ENCODE data around the gene ADARB2. TPM values are rescaled to one million over a fixed set of nuclear protein-coding genes. Genes with fewer than 3 reads are reported as not detected.

Gene ADARB2
- total and polyA plus RNA-seq, 3 donors from 2014 or later: 8.5 to 13.0 (median 10.4) TPM

DNA sequence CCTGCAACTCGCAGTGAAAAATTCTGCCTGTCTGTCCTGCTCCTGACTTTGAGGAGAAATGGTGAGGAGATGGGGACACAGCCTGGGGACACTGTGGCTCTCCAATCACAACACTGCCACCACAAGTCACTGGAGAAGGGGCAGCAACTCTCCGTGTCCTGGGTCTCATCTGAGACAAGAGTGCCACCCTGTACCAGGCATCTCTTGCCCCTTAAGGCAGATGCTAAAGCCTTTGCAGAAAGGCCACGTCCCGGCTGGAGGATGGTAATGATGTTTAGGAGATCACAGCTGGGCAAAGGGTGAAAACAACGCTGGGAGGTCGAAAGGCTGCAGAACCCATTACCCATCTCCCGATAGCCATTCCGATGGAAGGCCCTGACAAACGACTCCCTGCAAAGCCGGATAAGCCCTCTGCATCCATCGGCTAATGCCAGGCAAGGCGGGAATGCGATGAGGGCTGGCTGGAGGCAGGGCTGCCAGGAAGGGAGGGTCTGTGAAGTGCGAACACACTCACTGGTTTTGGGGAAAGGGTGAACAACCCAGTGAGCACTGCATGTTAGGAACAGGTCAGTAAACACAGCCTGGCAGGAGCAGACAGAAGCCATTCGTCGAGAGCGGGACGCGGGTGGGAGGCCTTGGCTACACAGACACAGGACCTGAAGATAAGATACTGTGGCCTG lies 190.8 kb downstream of the ADARB2 start:
- WGBS, 2 donors: 73 to 76% methylated on average over 19 of the region's 19 CpGs
- no peak overlapping the region for H3K27ac ChIP-seq
- intact Hi-C loops (cut with DNase I; ENCODE audit: low total_unique reads): no loop called here

GRCh38 chr10:1545524-1545923 lies 191.8 kb downstream of the ADARB2 start:
- 65 to 70% methylated on average over 6 to 7 of the region's 7 CpGs for WGBS, 2 donors
- DNase-seq: no peak
- Histone ChIP-seq H3K9me3 (no peaks in the 10 kb centered on the region), H3K27me3 (no peaks in the 10 kb centered on the region), H3K36me3 (ENCODE audit: low read depth, missing control alignments) (no peaks in the 10 kb centered on the region), H3K27ac (no peak overlapping the region), H3K4me3 (no peak overlapping the region), H3K4me1 (no peaks in the 10 kb centered on the region)
- intact Hi-C loops (cut with DNase I; ENCODE audit: low total_unique reads): no loop called here
- TF ChIP-seq CTCF (IDR thresholded peaks at IDR 0.05) (no peak), POLR2A (IDR thresholded peaks at IDR 0.05) (no peak)

More for the DNA sequence above, 190.8 kb downstream of the ADARB2 start:
- Histone ChIP-seq H3K27me3 (no peaks in the 10 kb centered on the region), H3K36me3 (ENCODE audit: low read depth, missing control alignments) (no peaks in the 10 kb centered on the region), H3K4me3 (no peak overlapping the region), H3K4me1 (no peaks in the 10 kb centered on the region), H3K9me3 (no peaks in the 10 kb centered on the region)
- DNase-seq: no peak
- TF ChIP-seq POLR2A (IDR thresholded peaks at IDR 0.05): no peak

DNA sequence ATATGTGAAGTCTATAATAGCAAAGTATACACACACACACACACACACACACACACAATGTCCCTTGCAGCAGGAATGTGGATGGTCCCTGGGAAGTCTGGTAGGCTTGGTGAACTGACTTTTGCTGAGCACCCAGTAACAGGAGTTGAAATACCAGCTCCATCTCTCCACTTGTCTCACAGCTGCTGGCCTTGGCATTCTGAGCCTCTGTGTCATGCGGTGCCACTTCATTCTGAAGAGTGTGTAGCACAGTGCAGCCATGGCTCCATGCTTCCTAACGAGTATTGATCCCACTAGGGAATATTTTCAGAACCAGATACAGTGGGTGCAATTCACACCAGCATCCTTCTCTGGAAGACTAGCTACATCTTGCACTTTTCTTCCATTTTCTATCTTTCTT lies 192.4 kb downstream of the ADARB2 start:
- TF ChIP-seq CTCF (IDR thresholded peaks at IDR 0.05): no peak
- no peak for TF ChIP-seq POLR2A (IDR thresholded peaks at IDR 0.05)
- H3K4me1 ChIP-seq: no peaks in the 10 kb centered on the region
- no peak for DNase-seq
- no peaks in the 10 kb centered on the region for H3K27me3 ChIP-seq
- no peaks in the 10 kb centered on the region for H3K36me3 ChIP-seq (ENCODE audit: low read depth, missing control alignments)
- H3K27ac ChIP-seq: no peak overlapping the region
- no peaks in the 10 kb centered on the region for H3K9me3 ChIP-seq
- intact Hi-C loops (cut with DNase I; ENCODE audit: low total_unique reads): no loop called here
- H3K4me3 ChIP-seq: no peak overlapping the region
- WGBS, 2 donors: 67 to 70% methylated on average over 2 of the region's 2 CpGs

DNA sequence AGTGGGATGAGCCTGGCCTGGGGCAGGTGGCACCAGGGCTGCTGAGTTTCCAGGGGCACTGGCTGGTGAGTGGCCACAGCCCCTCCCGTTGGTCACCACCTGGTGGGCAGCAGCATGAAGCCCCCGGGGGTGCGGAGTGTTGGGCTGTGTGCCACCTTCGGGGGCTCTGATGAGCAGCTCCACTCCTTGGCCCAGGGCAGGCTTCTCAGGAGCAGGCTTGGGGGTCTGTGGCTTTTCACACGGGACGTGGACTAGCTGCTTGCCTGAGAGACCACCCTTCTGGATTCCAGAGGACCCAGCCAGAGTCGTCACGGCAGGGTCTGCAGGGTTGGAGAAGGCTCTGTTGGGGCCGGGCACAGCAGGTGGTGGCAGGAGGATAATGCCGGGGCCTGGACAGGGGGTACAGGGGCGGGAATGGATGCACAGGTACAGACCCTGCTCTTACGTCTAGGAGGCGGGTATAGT lies 193.1 kb downstream of the ADARB2 start:
- Histone ChIP-seq H3K4me3 (no peak overlapping the region), H3K9me3 (no peaks in the 10 kb centered on the region), H3K27ac (no peak overlapping the region), H3K27me3 (no peaks in the 10 kb centered on the region), H3K4me1 (no peaks in the 10 kb centered on the region), H3K36me3 (ENCODE audit: low read depth, missing control alignments) (no peaks in the 10 kb centered on the region)
- TF ChIP-seq POLR2A (IDR thresholded peaks at IDR 0.05) (no peak), CTCF (IDR thresholded peaks at IDR 0.05) (no peak)
- intact Hi-C loops (cut with DNase I; ENCODE audit: low total_unique reads): no loop called here
- DNase-seq: no peak
- WGBS, 2 donors: 87 to 94% methylated on average over 10 to 13 of the region's 13 CpGs

DNA sequence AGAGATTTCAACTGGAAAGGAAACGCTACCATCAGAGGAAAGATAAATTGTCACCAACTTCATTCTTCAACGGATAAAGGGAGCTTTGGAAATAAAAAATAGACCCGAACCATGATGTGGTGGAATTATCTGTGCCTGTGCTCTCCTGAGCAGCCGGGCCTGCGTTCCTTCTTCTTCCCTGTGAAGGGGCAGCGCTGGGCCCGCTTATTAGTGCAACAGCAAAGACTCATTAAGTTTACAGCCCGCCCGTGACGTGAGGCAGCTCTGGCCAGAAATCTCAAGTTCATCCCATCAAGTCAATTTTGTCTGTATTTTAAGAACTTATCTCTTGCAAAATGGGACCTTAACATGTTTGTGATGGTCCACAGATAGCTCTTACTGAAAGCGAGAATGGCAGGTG lies 193.7 kb downstream of the ADARB2 start:
- 77 to 86% methylated on average over 11 of the region's 11 CpGs for WGBS, 2 donors
- TF ChIP-seq POLR2A (IDR thresholded peaks at IDR 0.05) (no peak), CTCF (IDR thresholded peaks at IDR 0.05) (no peak)
- intact Hi-C loops (cut with DNase I; ENCODE audit: low total_unique reads): no loop called here

More for the DNA sequence above, 193.7 kb downstream of the ADARB2 start:
- H3K27ac ChIP-seq: no peak overlapping the region
- no peak overlapping the region for H3K4me3 ChIP-seq
- H3K9me3 ChIP-seq: no peaks in the 10 kb centered on the region
- no peaks in the 10 kb centered on the region for H3K36me3 ChIP-seq (ENCODE audit: low read depth, missing control alignments)
- no peak for DNase-seq
- H3K27me3 ChIP-seq: no peaks in the 10 kb centered on the region
- no peaks in the 10 kb centered on the region for H3K4me1 ChIP-seq

Data from testis (tissue), 3 donors.